Brain microvascular endothelial cell (primary cell): Measurements from ENCODE around the gene CSK.

Experiments
- DNase-seq: peaks from one replicate; pipeline ENCODE4 v3.0.0-alpha.2; 2020
- H3K27ac ChIP-seq: fragments of 250-450 bp; sonication (Bioruptor Pico); 2 replicates; pipeline ENCODE4 v1.5.1; 2020; ENCODE audit warnings: mild to moderate bottlenecking, moderate library complexity
- H3K27me3 ChIP-seq: fragments of 250-450 bp; sonication (Bioruptor Pico); replicated peaks from 2 replicates; pipeline ENCODE4 v1.5.1; 2020; ENCODE audit warnings: mild to moderate bottlenecking
- H3K36me3 ChIP-seq: fragments of 250-450 bp; sonication (Bioruptor Pico); replicated peaks from 2 replicates; pipeline ENCODE4 v1.5.1; 2020; ENCODE audit warnings: mild to moderate bottlenecking
- H3K4me3 ChIP-seq: 2 replicates; pipeline ENCODE4 v1.5.1; 2011; ENCODE audit warnings: low read depth, mild to moderate bottlenecking, control low read depth, low read length, moderate library complexity
- CTCF ChIP-seq: IDR thresholded peaks from 2 replicates; pipeline ENCODE4 v1.5.1; 2011; ENCODE audit warnings: low read depth, mild to moderate bottlenecking, moderate library complexity, low read length, control low read depth, inconsistent platforms; ENCODE audit errors: missing control alignments
- in situ Hi-C: cut with HindIII; loops from 2 replicates; pipeline ENCODE4 v1.10.0; 2017; ENCODE audit warnings: low sequenced_read_pairs, low pct_ligation_motif_present

The CSK gene

GRCh38 chr15:74791007-74791406 lies 9.1 kb downstream of the CSK start:
- no peaks in the 10 kb centered on the region for H3K36me3 ChIP-seq
- DNase-seq, result no peak
- H3K27me3 ChIP-seq, result no peaks in the 10 kb centered on the region
- in situ Hi-C loops, result no loop called here
- no peak for TF ChIP-seq CTCF
- H3K4me3 ChIP-seq, result no peak overlapping the region
- H3K27ac ChIP-seq, result peak overlapping the region; percentile 74

- Histone ChIP-seq H3K27me3 (no peaks in the 10 kb centered on the region), H3K4me3 (no peak overlapping the region), H3K36me3 (no peaks in the 10 kb centered on the region), H3K27ac (no peak overlapping the region)
- in situ Hi-C loops, result no loop called here
- no peak for TF ChIP-seq CTCF
- no peak for DNase-seq
Observed at GRCh38 chr15:74791667-74792066, 9.8 kb downstream of the CSK start.

GRCh38 chr15:74792227-74793016 lies 10.5 kb downstream of the CSK start:
- Histone ChIP-seq H3K36me3 (no peaks in the 10 kb centered on the region), H3K4me3 (no peak overlapping the region), H3K27me3 (no peaks in the 10 kb centered on the region), H3K27ac (no peak overlapping the region)
- no peak for DNase-seq
- in situ Hi-C loops, result no loop called here
- TF ChIP-seq CTCF, result no peak

- DNase-seq, result peak; percentile 56
- Histone ChIP-seq H3K27me3 (no peaks in the 10 kb centered on the region), H3K4me3 (no peak overlapping the region), H3K27ac (no peak overlapping the region), H3K36me3 (peaks cover under 1% of the 10 kb centered on the region)
- peak; percentile 80 for TF ChIP-seq CTCF
- in situ Hi-C loops, result no loop called here
Observed at GRCh38 chr15:74793135-74794028, 11.5 kb downstream of the CSK start.

- DNase-seq, result no peak
- H3K27me3 ChIP-seq, result no peaks in the 10 kb centered on the region
- peaks cover 7% of the 10 kb centered on the region for H3K36me3 ChIP-seq
- in situ Hi-C loops, result no loop called here
- H3K4me3 ChIP-seq, result no peak overlapping the region
- no peak for TF ChIP-seq CTCF
- no peak overlapping the region for H3K27ac ChIP-seq
Observed at GRCh38 chr15:74794248-74794969, 12.5 kb downstream of the CSK start.
